HepG2 (cell line): Measurements from ENCODE around the gene ATOSB. TPM values are rescaled to one million over a fixed set of nuclear protein-coding genes. Genes with fewer than 3 reads are reported as not detected.
A peak's percentile ranks its signal among the peaks of the same experiment; 100 is the strongest.

Experiments used
- ATF7-NPFF ChIP-seq: sonication (generic); formaldehyde crosslinking; IDR thresholded peaks from 2 replicates; pipeline ENCODE4 v1.8.1; 2023; ENCODE audit warnings: mild to moderate bottlenecking, low read depth, missing genetic modification reagents, moderate library complexity
- CREB1 ChIP-seq, 2 experiments: fragments of 450-650 bp in 1 of 2; IDR thresholded peaks; 2 replicates each; pipeline ENCODE4 v1.6.1; 2016 to 2017; ENCODE audit warnings: control low read depth in 1 of 2, mild to moderate bottlenecking in 1 of 2, missing compliant biosample characterization in 1 of 2, missing genetic modification characterization in 1 of 2
- DPF2 ChIP-seq: sonication (generic); formaldehyde crosslinking; IDR thresholded peaks from 2 replicates; pipeline ENCODE4 v1.4.0; 2020; ENCODE audit warnings: mild to moderate bottlenecking, low read depth, missing genetic modification reagents, borderline replicate concordance
- ELF4 ChIP-seq: sonication (generic); formaldehyde crosslinking; IDR thresholded peaks from 2 replicates; pipeline ENCODE4 v1.5.0; 2020; ENCODE audit warnings: missing genetic modification reagents, mild to moderate bottlenecking, moderate library complexity, borderline replicate concordance
- HIVEP1 ChIP-seq: sonication (generic); formaldehyde crosslinking; IDR thresholded peaks from 2 replicates; pipeline ENCODE4 v1.4.0; 2020; ENCODE audit warnings: mild to moderate bottlenecking, missing genetic modification reagents
- NR2C2 ChIP-seq: sonication (generic); formaldehyde crosslinking; IDR thresholded peaks from 2 replicates; pipeline ENCODE4 v1.4.0; 2020; ENCODE audit warnings: missing genetic modification reagents, mild to moderate bottlenecking, moderate library complexity, borderline replicate concordance
- PHF21A ChIP-seq: sonication (generic); formaldehyde crosslinking; IDR thresholded peaks from 2 replicates; pipeline ENCODE4 v1.5.0; 2020; ENCODE audit warnings: mild to moderate bottlenecking, missing genetic modification reagents
- PTBP1 ChIP-seq: fragments of 200-400 bp; formaldehyde crosslinking; IDR thresholded peaks from 2 replicates; pipeline ENCODE4 v1.6.1; 2018; ENCODE audit warnings: low read length, low read depth; ENCODE audit not compliant: poor library complexity, severe bottlenecking
- RCOR2 ChIP-seq: IDR thresholded peaks from 2 replicates; pipeline ENCODE4 v1.6.1; 2016; ENCODE audit warnings: missing biosample characterization, missing genetic modification reagents
- ZNF138 ChIP-seq: sonication (generic); formaldehyde crosslinking; IDR thresholded peaks from 2 replicates; pipeline ENCODE4 v1.5.0; 2020; ENCODE audit warnings: mild to moderate bottlenecking, low read depth, missing genetic modification reagents
- ZNF224 ChIP-seq: sonication (generic); formaldehyde crosslinking; IDR thresholded peaks from 2 replicates; pipeline ENCODE4 v1.5.0; 2020; ENCODE audit warnings: mild to moderate bottlenecking, missing genetic modification reagents
- ZNF225 ChIP-seq: sonication (generic); formaldehyde crosslinking; IDR thresholded peaks from 2 replicates; pipeline ENCODE4 v1.4.0; 2020; ENCODE audit warnings: mild to moderate bottlenecking, missing genetic modification reagents
- ZNF264 ChIP-seq: sonication (generic); formaldehyde crosslinking; IDR thresholded peaks from 2 replicates; pipeline ENCODE4 v1.4.0; 2020; ENCODE audit warnings: missing genetic modification reagents
- ZNF367 ChIP-seq: sonication (generic); formaldehyde crosslinking; IDR thresholded peaks from 2 replicates; pipeline ENCODE4 v1.4.0; 2020; ENCODE audit warnings: missing genetic modification reagents, borderline replicate concordance
- ZNF615 ChIP-seq: sonication (generic); formaldehyde crosslinking; IDR thresholded peaks from 2 replicates; pipeline ENCODE4 v1.5.0; 2020; ENCODE audit warnings: mild to moderate bottlenecking, missing genetic modification reagents, borderline replicate concordance
- ZNF746 ChIP-seq: sonication (generic); formaldehyde crosslinking; IDR thresholded peaks from 2 replicates; pipeline ENCODE4 v1.8.0; 2022; ENCODE audit warnings: mild to moderate bottlenecking, missing genetic modification reagents
- ZNF788 ChIP-seq: sonication (generic); formaldehyde crosslinking; IDR thresholded peaks from 2 replicates; pipeline ENCODE4 v1.5.0; 2020; ENCODE audit warnings: mild to moderate bottlenecking, missing genetic modification reagents, borderline replicate concordance
- polyA plus RNA-seq, 8 experiments: library from polyadenylated mRNA; depleted of rRNA in 3 of 8; stranded (reverse) in 7 of 8; unstranded in 1 of 8; fragments of >200 nt; fragmentation: Illumina TruSeq in 4 of 8; extraction: Trizol in 4 of 8; gene quantifications; 2 replicates each; pipeline versions ENCODE4 v1.2.1 to v1.2.3, GENCODE V29; 2011 to 2016; ENCODE audit warnings: low read depth in 4 of 8, missing spikeins in 1 of 8, mixed read lengths in 1 of 8; ENCODE audit not compliant: insufficient read depth in 1 of 8
- total RNA-seq, 5 experiments: library from RNA; depleted of rRNA; stranded (reverse); fragments of >200 nt; fragmentation: Illumina TruSeq; extraction: Trizol; gene quantifications; 2 replicates each; pipeline ENCODE4 v1.2.3, GENCODE V29; 2016; ENCODE audit warnings: low read depth in 1 of 5
- TF ChIP-seq, protein P1 (sequence below): sonication (generic); formaldehyde crosslinking; conservative IDR thresholded peaks from 2 replicates; pipeline ENCODE4 v1.8.0; 2022; ENCODE audit warnings: mild to moderate bottlenecking, moderate library complexity, missing genetic modification reagents
- TF ChIP-seq, protein P2 (sequence below): sonication (generic); formaldehyde crosslinking; IDR thresholded peaks from 2 replicates; pipeline ENCODE4 v1.5.1; 2020; ENCODE audit warnings: missing genetic modification reagents, mild to moderate bottlenecking, borderline replicate concordance
- TF ChIP-seq, protein P3 (sequence below): sonication (generic); formaldehyde crosslinking; IDR thresholded peaks from 2 replicates; pipeline ENCODE4 v1.5.1; 2020; ENCODE audit warnings: missing genetic modification reagents, mild to moderate bottlenecking, borderline replicate concordance
- TF ChIP-seq, protein P4 (sequence below): sonication (generic); formaldehyde crosslinking; conservative IDR thresholded peaks from 2 replicates; pipeline ENCODE4 v1.4.0; 2020; ENCODE audit warnings: missing genetic modification reagents
- TF ChIP-seq, protein P5 (sequence below), 2 experiments: fragments of 450-650 bp in 1 of 2; sonication (generic) in 1 of 2; formaldehyde crosslinking; IDR thresholded peaks; 2 replicates each; pipeline versions ENCODE4 v1.5.0 to v1.8.0; 2020 to 2022; ENCODE audit warnings: mild to moderate bottlenecking in 1 of 2, missing genetic modification reagents in 1 of 2

The ATOSB gene
- total and polyA plus RNA-seq, 2 of the 13 experiments (the other 11 are each of a cell fraction or from before 2014, with no cell fraction given) = 1.9 to 6.4 TPM

DNA sequence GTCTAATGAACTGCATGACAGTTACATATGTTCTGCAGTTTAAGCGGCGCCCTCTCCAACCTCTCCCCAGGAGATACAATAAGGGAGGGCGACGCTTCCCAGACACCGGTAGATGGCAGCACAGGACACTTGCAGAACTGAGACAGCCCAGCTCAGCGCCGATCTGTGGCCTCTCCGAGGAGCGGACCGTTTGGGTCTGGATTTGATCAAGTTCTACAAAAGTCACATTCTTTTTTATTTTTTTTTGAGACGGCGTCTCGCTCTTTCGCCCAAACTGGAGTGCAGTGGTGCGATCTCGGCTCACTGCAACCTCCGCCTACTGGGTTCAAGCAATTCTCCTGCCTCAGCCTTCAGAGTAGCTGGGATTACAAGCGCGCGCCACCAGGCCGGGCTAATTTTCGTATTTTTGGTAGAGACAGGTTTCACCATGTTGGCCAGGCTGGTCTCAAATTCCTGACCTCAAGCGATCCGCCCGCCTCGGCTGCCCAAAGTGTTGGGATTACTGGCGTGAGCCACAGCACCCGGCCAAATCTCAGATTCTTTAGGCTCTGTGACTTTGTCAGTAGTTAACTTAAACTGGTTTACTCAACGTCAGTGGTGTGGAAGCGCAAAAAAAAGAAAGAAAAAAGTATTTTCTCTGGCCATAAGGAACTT, 1.4 kb upstream of the ATOSB start (continued):
- TF ChIP-seq ZNF615 (CRISPR knock-in tag) (no peak), PTBP1 (no peak), CREB1 (IDR thresholded peaks at IDR 0.05) (no peak), CREB1 (CRISPR knock-in tag; IDR thresholded peaks at IDR 0.05) (no peak), RCOR2 (CRISPR knock-in tag) (0 out of 2 replicates have a peak, but pooled peaks have one; percentile 8), ZNF225 (no peak), NR2C2 (CRISPR knock-in tag) (0 out of 2 replicates have a peak, but pooled peaks have one; percentile 30), ZNF746 (no peak), ATF7-NPFF (CRISPR knock-in tag) (no peak), ZNF788 (CRISPR knock-in tag) (0 out of 2 replicates have a peak, but pooled peaks have one; percentile 25), ZNF224 (no peak), ZNF367 (no peak), ELF4 (CRISPR knock-in tag) (no peak), DPF2 (CRISPR knock-in tag) (no peak), PHF21A (CRISPR knock-in tag) (peak; percentile 61; the same call in 1 of the 2 replicates), HIVEP1 (no peak), ZNF138 (CRISPR knock-in tag) (no peak), ZNF264 (no peak)
- TF ChIP-seq, protein P1, sequence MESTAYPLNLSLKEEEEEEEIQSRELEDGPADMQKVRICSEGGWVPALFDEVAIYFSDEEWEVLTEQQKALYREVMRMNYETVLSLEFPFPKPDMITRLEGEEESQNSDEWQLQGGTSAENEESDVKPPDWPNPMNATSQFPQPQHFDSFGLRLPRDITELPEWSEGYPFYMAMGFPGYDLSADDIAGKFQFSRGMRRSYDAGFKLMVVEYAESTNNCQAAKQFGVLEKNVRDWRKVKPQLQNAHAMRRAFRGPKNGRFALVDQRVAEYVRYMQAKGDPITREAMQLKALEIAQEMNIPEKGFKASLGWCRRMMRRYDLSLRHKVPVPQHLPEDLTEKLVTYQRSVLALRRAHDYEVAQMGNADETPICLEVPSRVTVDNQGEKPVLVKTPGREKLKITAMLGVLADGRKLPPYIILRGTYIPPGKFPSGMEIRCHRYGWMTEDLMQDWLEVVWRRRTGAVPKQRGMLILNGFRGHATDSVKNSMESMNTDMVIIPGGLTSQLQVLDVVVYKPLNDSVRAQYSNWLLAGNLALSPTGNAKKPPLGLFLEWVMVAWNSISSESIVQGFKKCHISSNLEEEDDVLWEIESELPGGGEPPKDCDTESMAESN (CRISPR knock-in tag) = no peak
- TF ChIP-seq, protein P2, sequence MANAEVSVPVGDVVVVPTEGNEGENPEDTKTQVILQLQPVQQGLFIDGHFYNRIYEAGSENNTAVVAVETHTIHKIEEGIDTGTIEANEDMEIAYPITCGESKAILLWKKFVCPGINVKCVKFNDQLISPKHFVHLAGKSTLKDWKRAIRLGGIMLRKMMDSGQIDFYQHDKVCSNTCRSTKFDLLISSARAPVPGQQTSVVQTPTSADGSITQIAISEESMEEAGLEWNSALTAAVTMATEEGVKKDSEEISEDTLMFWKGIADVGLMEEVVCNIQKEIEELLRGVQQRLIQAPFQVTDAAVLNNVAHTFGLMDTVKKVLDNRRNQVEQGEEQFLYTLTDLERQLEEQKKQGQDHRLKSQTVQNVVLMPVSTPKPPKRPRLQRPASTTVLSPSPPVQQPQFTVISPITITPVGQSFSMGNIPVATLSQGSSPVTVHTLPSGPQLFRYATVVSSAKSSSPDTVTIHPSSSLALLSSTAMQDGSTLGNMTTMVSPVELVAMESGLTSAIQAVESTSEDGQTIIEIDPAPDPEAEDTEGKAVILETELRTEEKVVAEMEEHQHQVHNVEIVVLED (CRISPR knock-in tag) = no peak
- TF ChIP-seq, protein P3, sequence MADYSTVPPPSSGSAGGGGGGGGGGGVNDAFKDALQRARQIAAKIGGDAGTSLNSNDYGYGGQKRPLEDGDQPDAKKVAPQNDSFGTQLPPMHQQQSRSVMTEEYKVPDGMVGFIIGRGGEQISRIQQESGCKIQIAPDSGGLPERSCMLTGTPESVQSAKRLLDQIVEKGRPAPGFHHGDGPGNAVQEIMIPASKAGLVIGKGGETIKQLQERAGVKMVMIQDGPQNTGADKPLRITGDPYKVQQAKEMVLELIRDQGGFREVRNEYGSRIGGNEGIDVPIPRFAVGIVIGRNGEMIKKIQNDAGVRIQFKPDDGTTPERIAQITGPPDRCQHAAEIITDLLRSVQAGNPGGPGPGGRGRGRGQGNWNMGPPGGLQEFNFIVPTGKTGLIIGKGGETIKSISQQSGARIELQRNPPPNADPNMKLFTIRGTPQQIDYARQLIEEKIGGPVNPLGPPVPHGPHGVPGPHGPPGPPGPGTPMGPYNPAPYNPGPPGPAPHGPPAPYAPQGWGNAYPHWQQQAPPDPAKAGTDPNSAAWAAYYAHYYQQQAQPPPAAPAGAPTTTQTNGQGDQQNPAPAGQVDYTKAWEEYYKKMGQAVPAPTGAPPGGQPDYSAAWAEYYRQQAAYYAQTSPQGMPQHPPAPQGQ (CRISPR knock-in tag) = no peak
- TF ChIP-seq, protein P4, sequence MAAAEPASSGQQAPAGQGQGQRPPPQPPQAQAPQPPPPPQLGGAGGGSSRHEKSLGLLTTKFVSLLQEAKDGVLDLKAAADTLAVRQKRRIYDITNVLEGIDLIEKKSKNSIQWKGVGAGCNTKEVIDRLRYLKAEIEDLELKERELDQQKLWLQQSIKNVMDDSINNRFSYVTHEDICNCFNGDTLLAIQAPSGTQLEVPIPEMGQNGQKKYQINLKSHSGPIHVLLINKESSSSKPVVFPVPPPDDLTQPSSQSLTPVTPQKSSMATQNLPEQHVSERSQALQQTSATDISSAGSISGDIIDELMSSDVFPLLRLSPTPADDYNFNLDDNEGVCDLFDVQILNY = no peak
- TF ChIP-seq, protein P5, sequence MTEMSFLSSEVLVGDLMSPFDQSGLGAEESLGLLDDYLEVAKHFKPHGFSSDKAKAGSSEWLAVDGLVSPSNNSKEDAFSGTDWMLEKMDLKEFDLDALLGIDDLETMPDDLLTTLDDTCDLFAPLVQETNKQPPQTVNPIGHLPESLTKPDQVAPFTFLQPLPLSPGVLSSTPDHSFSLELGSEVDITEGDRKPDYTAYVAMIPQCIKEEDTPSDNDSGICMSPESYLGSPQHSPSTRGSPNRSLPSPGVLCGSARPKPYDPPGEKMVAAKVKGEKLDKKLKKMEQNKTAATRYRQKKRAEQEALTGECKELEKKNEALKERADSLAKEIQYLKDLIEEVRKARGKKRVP (CRISPR knock-in tag; IDR thresholded peaks at IDR 0.05) = no peak
